ENCODE measurements around the gene NDUFA7. TPM values are rescaled to one million over a fixed set of nuclear protein-coding genes. Genes with fewer than 3 reads are reported as not detected.
A peak's percentile ranks its signal among the peaks of the same experiment; 100 is the strongest.

The NDUFA7 gene
- total RNA-seq (2021) (70.2 and 83.5 TPM in 2 replicates), Bru-seq, nascent RNA (percentile 81 among the genes with signal in this experiment), BruChase-seq, experiment 1, labeled RNA remaining after a 2-hour chase (percentile 61 among the genes with signal in this experiment), BruChase-seq, experiment 2, labeled RNA remaining after a 6-hour chase (percentile 78 among the genes with signal in this experiment)
- long read RNA-seq, transcript NDUFA7-201 (4 exons, 601 nt), result major isoform, 121 of 125 reads
- long read RNA-seq, partial matches to known transcripts, result 1 of 125 reads
- long read RNA-seq, other reads (novel, unspliced or antisense), result 3 of 125 reads

GRCh38 chr19:8321067-8321985, at the start of gene NDUFA7, which contains the start of gene RPS28:
Gene NDUFA7 (minus strand): TSS chr19:8321375. CDS start chr19:8321358, 17 bp downstream.
Gene RPS28 (plus strand): TSS chr19:8321496. CDS start chr19:8321531, 35 bp downstream.
- H3K27ac ChIP-seq (ENCODE audit: low read depth, low read length, poor library complexity, severe bottlenecking), result peak within 1 kb of the TSS; percentile 93
- CTCF ChIA-PET, result no interaction called here
- peak within 1 kb of the TSS; percentile 89 for H3K4me3 ChIP-seq (ENCODE audit: low read depth, low read length, poor library complexity, severe bottlenecking)

GRCh38 chr19:8370176-8371010, 49.2 kb upstream of the NDUFA7 start:
- no peak for TF ChIP-seq CTCF (conservative IDR thresholded peaks at IDR 0.05; ENCODE audit: low read depth, low read length)
- TF ChIP-seq EZH2 (IDR thresholded peaks at IDR 0.05; ENCODE audit: borderline replicate concordance, low read depth, low read length, poor library complexity, severe bottlenecking), result no peak
- Histone ChIP-seq H3K4me3 (ENCODE audit: low read depth, low read length, poor library complexity, severe bottlenecking) (no peak overlapping the region), H3K9me3 (ENCODE audit: low read depth, low read length, poor library complexity, severe bottlenecking) (no peaks in the 10 kb centered on the region), H3K27me3 (replicated peaks; ENCODE audit: insufficient read depth, low read depth, low read length, poor library complexity) (no peaks in the 10 kb centered on the region), H3K4me1 (ENCODE audit: insufficient read depth, low read length, poor library complexity, severe bottlenecking) (peaks cover 17% of the 10 kb centered on the region), H3K27ac (ENCODE audit: low read depth, low read length, poor library complexity, severe bottlenecking) (no peak overlapping the region), H3K36me3 (ENCODE audit: insufficient read depth, low read length, poor library complexity, severe bottlenecking) (no peaks in the 10 kb centered on the region)
- DNase-seq (ENCODE audit: low spot score), result no peak
- CTCF ChIA-PET, result no interaction called here
- POLR2A ChIA-PET (ENCODE audit: low non-redundant PET), result no interaction called here
- intact Hi-C loops (cut with micrococcal nuclease; ENCODE audit: unreplicated experiment), result no loop called here
- no TSS peak for BruUV-seq (replicated peaks)

More at GRCh38 chr19:8321067-8321985, at the start of gene NDUFA7, which contains the start of gene RPS28:
- H3K9me3 ChIP-seq (ENCODE audit: low read depth, low read length, poor library complexity, severe bottlenecking), result no peaks in the 10 kb centered on the region
- H3K27me3 ChIP-seq (replicated peaks; ENCODE audit: insufficient read depth, low read depth, low read length, poor library complexity), result no peaks in the 10 kb centered on the region
- TF ChIP-seq CTCF (conservative IDR thresholded peaks at IDR 0.05; ENCODE audit: low read depth, low read length), result no peak; the same call in 1 of the 2 replicates
- no peak for TF ChIP-seq EZH2 (IDR thresholded peaks at IDR 0.05; ENCODE audit: borderline replicate concordance, low read depth, low read length, poor library complexity, severe bottlenecking)
- TSS peak; percentile 92 for BruUV-seq (replicated peaks)
- DNase-seq (ENCODE audit: low spot score), result peak; percentile 96
- peaks cover 26% of the 10 kb centered on the region for H3K36me3 ChIP-seq (ENCODE audit: insufficient read depth, low read length, poor library complexity, severe bottlenecking)
- POLR2A ChIA-PET (ENCODE audit: low non-redundant PET), result no interaction called here
- intact Hi-C loops (cut with micrococcal nuclease; ENCODE audit: unreplicated experiment), result no loop called here
- peaks cover 22% of the 10 kb centered on the region for H3K4me1 ChIP-seq (ENCODE audit: insufficient read depth, low read length, poor library complexity, severe bottlenecking)
